Mesothelial cell of epicardium (in vitro differentiated cells): ENCODE data around the gene TMEM198. TPM values are rescaled to one million over a fixed set of nuclear protein-coding genes. Genes with fewer than 3 reads are reported as not detected.

Experiments
- DNase-seq, 2 experiments: peaks; one replicate each; pipeline ENCODE4 v3.0.0; 2021; ENCODE audit warnings: low spot score in 2 of 2; ENCODE audit not compliant: unreplicated experiment in 2 of 2
- H3K27ac Mint-ChIP-seq: 2 replicates; pipeline ENCODE4 v1.8.0; 2021; ENCODE audit warnings: mixed read lengths
- H3K27me3 Mint-ChIP-seq: 2 replicates; pipeline ENCODE4 v1.8.0; 2021; ENCODE audit warnings: low read depth, mixed read lengths
- H3K36me3 Mint-ChIP-seq: 2 replicates; pipeline ENCODE4 v1.8.0; 2021; ENCODE audit warnings: mixed read lengths
- H3K4me1 Mint-ChIP-seq: 2 replicates; pipeline ENCODE4 v1.8.0; 2021; ENCODE audit warnings: mixed read lengths
- H3K4me3 Mint-ChIP-seq: 2 replicates; pipeline ENCODE4 v1.8.0; 2021; ENCODE audit warnings: mild to moderate bottlenecking, moderate library complexity, mixed read lengths
- H3K9me3 Mint-ChIP-seq: 2 replicates; pipeline ENCODE4 v1.8.0; 2021; ENCODE audit warnings: mixed read lengths
- microRNA-seq: library from miRNA; unstranded; fragments of <30 nt; microRNA quantifications from one replicate; pipeline ENCODE4 v1.2.0, GENCODE V29; 2021; ENCODE audit warnings: inconsistent platforms, mixed read lengths
- total RNA-seq: library from RNA; stranded (reverse); gene quantifications from 3 replicates; pipeline ENCODE4 v1.2.1, GENCODE V29; 2021
- TF ChIP-seq, protein P1 (sequence below): fragments of 200-600 bp; sonication (generic); IDR thresholded peaks from one replicate; pipeline ENCODE4 v1.5.0; 2021; ENCODE audit warnings: antibody characterized with exemption; ENCODE audit not compliant: unreplicated experiment

TMEM198 gene
- total RNA-seq, 1 donor from 2014 or later, result 4.0 TPM

- Mint-ChIP-seq H3K9me3 (no peaks in the 10 kb centered on the region), H3K36me3 (peaks cover 8% of the 10 kb centered on the region), H3K27ac (peak overlapping the region; percentile 100), H3K27me3 (no peaks in the 10 kb centered on the region), H3K4me3 (peak overlapping the region; percentile 96), H3K4me1 (peaks cover 41% of the 10 kb centered on the region)
- no peak for DNase-seq
- TF ChIP-seq, protein P1, sequence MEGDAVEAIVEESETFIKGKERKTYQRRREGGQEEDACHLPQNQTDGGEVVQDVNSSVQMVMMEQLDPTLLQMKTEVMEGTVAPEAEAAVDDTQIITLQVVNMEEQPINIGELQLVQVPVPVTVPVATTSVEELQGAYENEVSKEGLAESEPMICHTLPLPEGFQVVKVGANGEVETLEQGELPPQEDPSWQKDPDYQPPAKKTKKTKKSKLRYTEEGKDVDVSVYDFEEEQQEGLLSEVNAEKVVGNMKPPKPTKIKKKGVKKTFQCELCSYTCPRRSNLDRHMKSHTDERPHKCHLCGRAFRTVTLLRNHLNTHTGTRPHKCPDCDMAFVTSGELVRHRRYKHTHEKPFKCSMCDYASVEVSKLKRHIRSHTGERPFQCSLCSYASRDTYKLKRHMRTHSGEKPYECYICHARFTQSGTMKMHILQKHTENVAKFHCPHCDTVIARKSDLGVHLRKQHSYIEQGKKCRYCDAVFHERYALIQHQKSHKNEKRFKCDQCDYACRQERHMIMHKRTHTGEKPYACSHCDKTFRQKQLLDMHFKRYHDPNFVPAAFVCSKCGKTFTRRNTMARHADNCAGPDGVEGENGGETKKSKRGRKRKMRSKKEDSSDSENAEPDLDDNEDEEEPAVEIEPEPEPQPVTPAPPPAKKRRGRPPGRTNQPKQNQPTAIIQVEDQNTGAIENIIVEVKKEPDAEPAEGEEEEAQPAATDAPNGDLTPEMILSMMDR, result no peak
These were observed 54.7 kb downstream of the TMEM198 start for GRCh38 chr2:219598308-219599078.

Small RNA genes lying within 50 kb of the gene (microRNA-seq; reads per million reads assigned to microRNA genes)
- not detected for gene MIR3132

Other genes with a start within 250 kb of the TMEM198 start
- gene PTPRN, start 234.6 kb upstream of the TMEM198 start, total RNA-seq, result 0.33 to 0.50 TPM (median 0.38 TPM) in 3 replicates
- not detected in 3 replicates for gene RESP18, start 211.3 kb upstream of the TMEM198 start, total RNA-seq
- 73.2 to 85.1 TPM (median 77.1 TPM) in 3 replicates for gene DNPEP, start 156.1 kb upstream of the TMEM198 start, total RNA-seq
- gene DES, start 125.7 kb upstream of the TMEM198 start, total RNA-seq, result 33.0 to 38.5 TPM (median 37.0 TPM) in 3 replicates
- gene SPEG, start 109.2 kb upstream of the TMEM198 start, total RNA-seq, result 95.4 to 97.7 TPM (median 97.7 TPM) in 3 replicates
- 34.5 to 37.3 TPM (median 36.0 TPM) in 3 replicates for gene GMPPA, start 45.1 kb upstream of the TMEM198 start, total RNA-seq
- 0.98 to 1.4 TPM (median 1.1 TPM) in 3 replicates for gene ASIC4, start 29.5 kb upstream of the TMEM198 start, total RNA-seq
- 78.1 to 81.0 TPM (median 78.5 TPM) in 3 replicates for gene CHPF, start 219 bp upstream of the TMEM198 start, total RNA-seq
- gene OBSL1, start 27.5 kb downstream of the TMEM198 start, total RNA-seq, result 307 to 319 TPM (median 316 TPM) in 3 replicates
- gene INHA, start 28.3 kb downstream of the TMEM198 start, total RNA-seq, result 3.0 to 3.7 TPM (median 3.6 TPM) in 3 replicates
- gene STK11IP, start 53.8 kb downstream of the TMEM198 start, total RNA-seq, result 39.8 to 47.7 TPM (median 41.0 TPM) in 3 replicates
- gene SLC4A3, start 83.6 kb downstream of the TMEM198 start, total RNA-seq, result 23.6 to 25.7 TPM (median 25.7 TPM) in 3 replicates